Measurements from ENCODE around the gene CAPZB.

CAPZB gene

DNA sequence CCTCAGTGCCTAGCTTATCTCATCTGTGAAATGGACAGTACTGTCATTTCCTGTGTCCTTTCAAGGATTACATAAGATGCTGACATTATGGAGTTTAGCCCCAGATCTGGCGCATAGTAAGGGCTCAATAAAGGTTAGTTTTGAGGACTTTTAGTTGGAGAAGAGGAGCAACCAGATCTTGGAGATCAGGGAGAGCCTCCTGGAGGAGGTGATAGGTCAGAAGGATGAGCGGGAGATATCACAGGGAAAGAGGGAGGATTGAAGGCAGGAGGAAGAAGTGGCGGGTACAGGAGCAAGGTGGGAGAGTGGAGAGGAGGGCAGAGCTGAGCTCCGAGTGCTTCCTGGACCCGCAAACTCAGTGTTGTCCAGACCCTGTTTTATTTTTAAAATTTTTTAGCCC, 155.7 kb downstream of the CAPZB start:
- H3K27me3 ChIP-seq: no peaks in the 10 kb centered on the region
- no peak overlapping the region for H3K4me3 ChIP-seq (ENCODE audit: low read depth in 1 of 2, low read length in 1 of 2)
- no peak overlapping the region for H3K27ac ChIP-seq
- no peaks in the 10 kb centered on the region for H3K4me1 ChIP-seq (ENCODE audit: control insufficient read depth in 1 of 2, insufficient read depth in 1 of 2, low read depth in 1 of 2, low read length in 1 of 2)
- no peaks in the 10 kb centered on the region for H3K9me3 ChIP-seq
- TF ChIP-seq CTCF (IDR thresholded peaks at IDR 0.05): no peak
- H3K36me3 ChIP-seq: peaks cover 84% of the 10 kb centered on the region

- H3K36me3 ChIP-seq: peaks cover 88% of the 10 kb centered on the region
- no peak overlapping the region for H3K4me3 ChIP-seq (ENCODE audit: low read depth in 1 of 2, low read length in 1 of 2)
- TF ChIP-seq CTCF (IDR thresholded peaks at IDR 0.05): no peak
- H3K9me3 ChIP-seq: no peaks in the 10 kb centered on the region
- H3K27ac ChIP-seq: no peak overlapping the region
- H3K27me3 ChIP-seq: no peaks in the 10 kb centered on the region
- no peaks in the 10 kb centered on the region for H3K4me1 ChIP-seq (ENCODE audit: control insufficient read depth in 1 of 2, insufficient read depth in 1 of 2, low read depth in 1 of 2, low read length in 1 of 2)
Observed at GRCh38 chr1:19329188-19329587, 156.2 kb downstream of the CAPZB start.

DNA sequence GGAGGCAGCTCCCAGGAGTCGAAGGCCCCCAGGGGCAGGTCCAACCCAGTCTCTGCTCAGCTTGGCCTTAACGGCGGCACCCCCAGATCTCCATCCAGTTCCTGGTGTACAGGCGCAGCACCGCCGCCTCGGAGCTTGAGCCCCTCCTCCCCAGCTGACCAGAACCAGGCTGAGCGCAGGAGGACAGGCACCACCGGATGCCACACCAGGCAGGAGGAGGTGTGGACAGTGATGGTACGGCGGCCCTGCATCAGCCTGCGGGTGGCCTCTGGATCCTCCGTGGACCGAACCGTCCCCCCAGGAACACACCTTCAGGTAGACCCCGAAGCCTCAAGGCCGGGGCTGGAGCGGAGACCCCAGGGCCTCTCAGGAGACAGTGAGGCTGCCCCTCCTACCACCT, 156.9 kb downstream of the CAPZB start:
- TF ChIP-seq CTCF (IDR thresholded peaks at IDR 0.05): no peak
- H3K4me3 ChIP-seq (ENCODE audit: low read depth in 1 of 2, low read length in 1 of 2): no peak overlapping the region
- no peak overlapping the region for H3K27ac ChIP-seq
- H3K9me3 ChIP-seq: no peaks in the 10 kb centered on the region
- no peaks in the 10 kb centered on the region for H3K4me1 ChIP-seq (ENCODE audit: control insufficient read depth in 1 of 2, insufficient read depth in 1 of 2, low read depth in 1 of 2, low read length in 1 of 2)
- no peaks in the 10 kb centered on the region for H3K27me3 ChIP-seq
- H3K36me3 ChIP-seq: peaks cover 92% of the 10 kb centered on the region

DNA sequence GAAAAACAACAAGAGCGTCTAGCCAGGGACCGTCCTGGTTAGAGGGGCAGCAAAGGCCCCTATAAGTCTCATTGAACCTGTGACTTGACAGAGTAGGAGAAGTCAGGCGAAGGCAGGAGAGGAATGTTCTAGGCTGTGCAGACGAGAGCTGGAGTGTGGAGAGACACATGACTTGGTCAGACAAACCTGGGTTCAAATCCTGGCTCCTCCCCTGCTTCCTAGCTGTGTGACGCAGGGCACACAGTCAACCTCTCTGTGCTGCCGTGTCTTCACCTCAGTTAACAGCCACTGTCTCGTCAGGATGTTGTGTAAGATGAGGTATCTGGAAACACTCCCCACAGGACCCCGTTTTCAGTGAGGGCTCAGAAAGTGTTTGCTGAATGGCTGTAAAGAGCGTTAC, 157.6 kb downstream of the CAPZB start:
- H3K36me3 ChIP-seq: peaks cover 91% of the 10 kb centered on the region
- no peak overlapping the region for H3K27ac ChIP-seq
- H3K4me3 ChIP-seq (ENCODE audit: low read depth in 1 of 2, low read length in 1 of 2): no peak overlapping the region
- no peaks in the 10 kb centered on the region for H3K27me3 ChIP-seq
- no peaks in the 10 kb centered on the region for H3K4me1 ChIP-seq (ENCODE audit: control insufficient read depth in 1 of 2, insufficient read depth in 1 of 2, low read depth in 1 of 2, low read length in 1 of 2)
- no peak for TF ChIP-seq CTCF (IDR thresholded peaks at IDR 0.05)
- no peaks in the 10 kb centered on the region for H3K9me3 ChIP-seq

DNA sequence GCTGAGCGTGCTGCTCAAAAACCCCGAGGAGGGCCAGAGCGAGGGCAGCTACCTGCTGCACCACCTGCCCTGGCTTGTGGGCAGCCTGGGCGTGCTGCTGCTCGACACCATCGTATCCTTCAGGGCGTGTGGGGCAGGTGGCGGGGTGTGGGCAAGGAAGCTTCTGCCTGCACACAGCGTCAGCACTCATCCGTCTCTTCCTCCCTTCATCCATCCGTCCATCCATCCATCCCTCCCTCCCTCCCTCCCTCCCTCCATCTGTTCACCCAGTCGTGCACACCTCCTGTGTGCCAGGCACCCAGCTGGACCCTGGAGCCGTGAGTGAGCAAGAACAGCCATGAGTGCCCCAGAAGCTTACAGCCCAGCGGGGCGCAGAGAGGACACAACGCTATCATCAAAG, 158.0 kb downstream of the CAPZB start:
- Histone ChIP-seq H3K27ac (no peak overlapping the region), H3K36me3 (peaks cover 90% of the 10 kb centered on the region)
- no peak for TF ChIP-seq CTCF (IDR thresholded peaks at IDR 0.05)

GRCh38 chr1:19326748-19327065, 158.6 kb downstream of the CAPZB start:
- Histone ChIP-seq H3K9me3 (no peaks in the 10 kb centered on the region), H3K4me3 (ENCODE audit: low read depth in 1 of 2, low read length in 1 of 2) (no peak overlapping the region), H3K27me3 (no peaks in the 10 kb centered on the region), H3K27ac (no peak overlapping the region), H3K4me1 (ENCODE audit: control insufficient read depth in 1 of 2, insufficient read depth in 1 of 2, low read depth in 1 of 2, low read length in 1 of 2) (no peaks in the 10 kb centered on the region), H3K36me3 (peaks cover 88% of the 10 kb centered on the region)
- TF ChIP-seq CTCF (IDR thresholded peaks at IDR 0.05): no peak

More for the DNA sequence above, 158.0 kb downstream of the CAPZB start:
- no peaks in the 10 kb centered on the region for H3K9me3 ChIP-seq
- no peak overlapping the region for H3K4me3 ChIP-seq (ENCODE audit: low read depth in 1 of 2, low read length in 1 of 2)
- no peaks in the 10 kb centered on the region for H3K4me1 ChIP-seq (ENCODE audit: control insufficient read depth in 1 of 2, insufficient read depth in 1 of 2, low read depth in 1 of 2, low read length in 1 of 2)
- H3K27me3 ChIP-seq: no peaks in the 10 kb centered on the region

Data from neutrophil (primary cell).